Measurements from ENCODE around the gene SYT3. TPM values are rescaled to one million over a fixed set of nuclear protein-coding genes. Genes with fewer than 3 reads are reported as not detected.
A peak's percentile ranks its signal among the peaks of the same experiment; 100 is the strongest.

The SYT3 gene
- total RNA-seq, 6 donors from 2014 or later: 0.67 to 3.6 (median 1.4) TPM; not detected in 1

DNA sequence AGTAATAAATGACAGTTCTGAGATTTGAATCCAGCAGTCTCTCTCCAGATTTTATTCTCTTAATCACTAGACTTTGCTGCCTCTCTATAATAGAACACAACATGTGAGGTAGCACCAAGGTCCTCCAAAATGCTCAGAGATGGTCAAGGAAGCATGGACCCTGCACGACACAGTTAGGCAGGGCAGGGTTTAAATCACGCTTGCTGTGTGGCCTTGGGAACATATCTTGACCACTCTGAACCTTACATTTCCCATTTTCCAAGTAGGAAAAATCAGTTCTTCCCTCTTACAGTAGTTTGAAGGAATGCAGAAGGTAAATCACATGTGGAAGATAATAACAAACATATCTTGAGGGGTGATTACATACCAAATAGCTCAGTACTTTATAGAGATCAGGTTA, 6.3 kb downstream of the SYT3 start:
- no peaks in the 10 kb centered on the region for H3K36me3 ChIP-seq
- peaks cover 12 to 23% (median 20%) of the 10 kb centered on the region in 4 donors for H3K9me3 ChIP-seq
- WGBS, 2 donors: 81 to 88% methylated on average over 2 of the region's 2 CpGs
- DNase-seq: no peak
- no peak overlapping the region for H3K4me3 ChIP-seq
- no peak for TF ChIP-seq EP300 (IDR thresholded peaks at IDR 0.05)
- TF ChIP-seq POLR2A (IDR thresholded peaks at IDR 0.05): no peak
- TF ChIP-seq, protein P1, sequence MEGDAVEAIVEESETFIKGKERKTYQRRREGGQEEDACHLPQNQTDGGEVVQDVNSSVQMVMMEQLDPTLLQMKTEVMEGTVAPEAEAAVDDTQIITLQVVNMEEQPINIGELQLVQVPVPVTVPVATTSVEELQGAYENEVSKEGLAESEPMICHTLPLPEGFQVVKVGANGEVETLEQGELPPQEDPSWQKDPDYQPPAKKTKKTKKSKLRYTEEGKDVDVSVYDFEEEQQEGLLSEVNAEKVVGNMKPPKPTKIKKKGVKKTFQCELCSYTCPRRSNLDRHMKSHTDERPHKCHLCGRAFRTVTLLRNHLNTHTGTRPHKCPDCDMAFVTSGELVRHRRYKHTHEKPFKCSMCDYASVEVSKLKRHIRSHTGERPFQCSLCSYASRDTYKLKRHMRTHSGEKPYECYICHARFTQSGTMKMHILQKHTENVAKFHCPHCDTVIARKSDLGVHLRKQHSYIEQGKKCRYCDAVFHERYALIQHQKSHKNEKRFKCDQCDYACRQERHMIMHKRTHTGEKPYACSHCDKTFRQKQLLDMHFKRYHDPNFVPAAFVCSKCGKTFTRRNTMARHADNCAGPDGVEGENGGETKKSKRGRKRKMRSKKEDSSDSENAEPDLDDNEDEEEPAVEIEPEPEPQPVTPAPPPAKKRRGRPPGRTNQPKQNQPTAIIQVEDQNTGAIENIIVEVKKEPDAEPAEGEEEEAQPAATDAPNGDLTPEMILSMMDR (IDR thresholded peaks at IDR 0.05): no peak
- no peak for TF ChIP-seq POLR2AphosphoS5 (IDR thresholded peaks at IDR 0.05)
- H3K4me1 ChIP-seq: no peaks in the 10 kb centered on the region
- no peak overlapping the region for H3K27ac ChIP-seq
- H3K27me3 ChIP-seq: no peaks in the 10 kb centered on the region
- ATAC-seq (ENCODE audit: low FRiP score in 2 of 2): no peak

DNA sequence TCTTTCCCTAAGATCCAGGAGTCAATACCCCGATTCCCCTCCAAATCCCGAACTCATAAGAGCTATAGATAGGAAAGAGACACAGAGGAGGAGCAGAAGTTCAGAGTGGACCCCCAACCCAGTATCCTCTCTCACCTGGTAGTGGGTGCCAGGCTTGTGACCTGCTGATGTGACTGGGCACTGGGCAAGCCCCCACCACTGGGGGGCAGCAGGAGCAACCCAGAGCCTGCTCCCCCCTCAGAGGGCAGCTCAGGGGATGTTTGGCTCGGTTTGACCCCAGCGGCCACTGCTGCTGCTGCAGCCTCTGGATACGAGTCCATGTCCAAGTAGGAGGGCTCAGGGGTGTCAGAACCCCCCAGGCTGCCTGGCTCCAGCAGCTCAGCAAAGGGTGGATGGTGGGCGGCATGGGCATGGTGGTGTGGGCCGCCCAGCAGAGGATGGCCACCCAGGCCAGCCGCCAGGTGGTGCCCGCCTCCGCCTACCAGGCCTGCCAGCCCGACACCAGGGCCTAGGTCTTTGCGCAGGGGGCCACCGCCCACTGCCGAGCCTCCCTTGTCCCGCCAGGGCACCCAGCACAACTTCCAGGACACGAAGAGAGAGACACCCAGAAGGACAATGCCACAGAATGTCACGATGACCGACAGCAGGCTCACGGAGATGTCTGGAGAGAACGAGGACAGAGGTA, 7.4 kb downstream of the SYT3 start:
- DNase-seq (peak in 1 of 2 donors; percentile 72), ATAC-seq (ENCODE audit: low FRiP score in 2 of 2) (no peak)
- WGBS, 2 donors: 54 to 76% methylated on average over 8 to 18 of the region's 20 CpGs

DNA sequence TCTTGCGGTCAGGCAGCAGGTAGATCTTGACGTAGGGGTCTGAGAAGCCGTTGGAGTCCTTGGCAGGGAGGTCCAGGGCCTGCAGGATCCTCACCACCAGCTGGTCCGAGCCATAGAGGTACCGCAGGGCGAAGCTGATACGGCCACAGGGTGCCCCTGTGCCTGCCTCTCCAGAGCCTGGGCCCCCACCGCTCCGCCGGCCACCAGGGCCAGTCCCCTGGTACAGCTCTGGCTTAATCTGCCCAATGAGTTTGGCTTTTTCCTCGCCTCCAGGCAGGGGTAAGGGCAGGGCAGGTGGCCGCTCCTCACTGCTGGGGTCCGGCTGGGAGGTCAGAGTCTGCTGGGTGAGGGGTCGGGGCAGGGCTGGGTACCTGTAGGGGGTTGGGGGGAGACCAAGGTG, 9.9 kb downstream of the SYT3 start:
- ATAC-seq (ENCODE audit: low FRiP score in 2 of 2) (peak in 1 of 2 donors; percentile 13), DNase-seq (peak in 1 of 2 donors; percentile 69)
- TF ChIP-seq, protein P1 (IDR thresholded peaks at IDR 0.05): no peak
- TF ChIP-seq POLR2A (IDR thresholded peaks at IDR 0.05) (no peak), EP300 (IDR thresholded peaks at IDR 0.05) (no peak), POLR2AphosphoS5 (IDR thresholded peaks at IDR 0.05) (no peak)
- WGBS, 2 donors: 80% methylated on average over 1 to 5 of the region's 14 CpGs
- H3K4me1 ChIP-seq: no peaks in the 10 kb centered on the region
- H3K4me3 ChIP-seq: no peak overlapping the region
- no peaks in the 10 kb centered on the region for H3K36me3 ChIP-seq
- no peaks in the 10 kb centered on the region for H3K27me3 ChIP-seq
- no peak overlapping the region for H3K27ac ChIP-seq
- H3K9me3 ChIP-seq: peaks cover 12 to 21% (median 17%) of the 10 kb centered on the region in 4 donors

More for the DNA sequence above, 7.4 kb downstream of the SYT3 start:
- Histone ChIP-seq H3K36me3 (no peaks in the 10 kb centered on the region), H3K27ac (no peak overlapping the region), H3K9me3 (peaks cover 12 to 23% (median 20%) of the 10 kb centered on the region in 4 donors), H3K27me3 (no peaks in the 10 kb centered on the region), H3K4me1 (no peaks in the 10 kb centered on the region), H3K4me3 (no peak overlapping the region)
- TF ChIP-seq POLR2A (IDR thresholded peaks at IDR 0.05) (no peak), POLR2AphosphoS5 (IDR thresholded peaks at IDR 0.05) (no peak), EP300 (IDR thresholded peaks at IDR 0.05) (no peak)
- TF ChIP-seq, protein P1 (IDR thresholded peaks at IDR 0.05): no peak

DNA sequence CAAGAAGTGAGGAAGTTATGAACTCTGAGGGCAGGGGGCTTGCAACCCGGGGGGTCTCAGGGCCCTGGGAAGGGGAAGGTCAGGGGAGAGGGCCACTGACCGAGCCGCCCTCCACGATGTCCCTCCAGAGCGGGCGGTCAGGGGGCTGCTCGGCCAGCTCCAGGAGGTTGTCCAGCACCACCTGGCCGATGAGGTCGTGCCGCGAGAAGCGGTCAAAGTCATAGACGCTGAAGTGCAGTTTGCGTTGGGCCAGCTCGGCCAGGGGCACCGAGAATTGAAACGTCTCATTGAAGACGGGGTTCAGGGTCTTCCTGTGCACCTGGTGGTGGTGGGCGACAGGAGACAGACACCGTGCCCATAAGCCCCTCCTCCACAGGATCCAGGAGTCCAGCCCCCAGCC, 10.5 kb downstream of the SYT3 start:
- no peaks in the 10 kb centered on the region for H3K27me3 ChIP-seq
- no peaks in the 10 kb centered on the region for H3K36me3 ChIP-seq
- no peaks in the 10 kb centered on the region for H3K4me1 ChIP-seq
- H3K9me3 ChIP-seq: peaks cover 10 to 15% (median 11%) of the 10 kb centered on the region in 4 donors
- TF ChIP-seq EP300 (IDR thresholded peaks at IDR 0.05) (no peak), POLR2AphosphoS5 (IDR thresholded peaks at IDR 0.05) (no peak), POLR2A (IDR thresholded peaks at IDR 0.05) (no peak)
- TF ChIP-seq, protein P1 (IDR thresholded peaks at IDR 0.05): no peak
- H3K27ac ChIP-seq: no peak overlapping the region
- peak in 1 of 2 donors; percentile 63 for DNase-seq
- no peak for ATAC-seq (ENCODE audit: low FRiP score in 2 of 2)
- 86% methylated on average over 16 of the region's 20 CpGs for whole genome bisulfite sequencing, 2 donors
- H3K4me3 ChIP-seq: no peak overlapping the region

DNA sequence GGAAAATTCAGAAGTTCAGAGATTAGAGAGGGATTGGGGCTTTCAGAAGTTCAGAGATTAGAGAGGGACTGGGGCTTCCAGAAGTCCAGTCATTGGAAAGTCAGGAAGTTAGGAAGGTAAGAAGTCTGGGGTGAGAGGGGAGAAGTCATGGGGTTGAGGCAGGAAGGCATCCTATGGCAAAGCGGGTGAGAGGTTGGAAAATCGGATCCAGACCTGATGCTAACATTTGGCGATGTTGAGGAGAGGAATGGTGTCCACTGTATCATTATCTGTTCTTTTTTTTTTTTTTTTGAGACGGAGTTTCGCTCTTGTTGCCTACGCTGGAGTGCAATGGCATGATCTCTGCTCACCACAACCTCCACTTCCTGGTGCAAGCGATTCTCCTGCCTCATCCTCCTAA, 11.1 kb downstream of the SYT3 start:
- DNase-seq (no peak), ATAC-seq (ENCODE audit: low FRiP score in 2 of 2) (no peak)
- no peaks in the 10 kb centered on the region for H3K27me3 ChIP-seq
- no peak overlapping the region for H3K27ac ChIP-seq
- no peaks in the 10 kb centered on the region for H3K4me1 ChIP-seq
- no peaks in the 10 kb centered on the region for H3K36me3 ChIP-seq
- TF ChIP-seq, protein P1 (IDR thresholded peaks at IDR 0.05): no peak
- no peak for TF ChIP-seq POLR2AphosphoS5 (IDR thresholded peaks at IDR 0.05)
- no peak for TF ChIP-seq POLR2A (IDR thresholded peaks at IDR 0.05)
- TF ChIP-seq EP300 (IDR thresholded peaks at IDR 0.05): no peak
- WGBS, 2 donors: 88 to 91% methylated on average over 7 of the region's 7 CpGs
- H3K4me3 ChIP-seq: no peak overlapping the region
- H3K9me3 ChIP-seq: peaks cover 4 to 9% (median 5%) of the 10 kb centered on the region in 4 donors

All from upper lobe of left lung (tissue), 6 donors.